ENCODE data around the gene TPSG1.
"Not testable (repeated sequence)": the region's sequence is repeated elsewhere in the genome, so short reads cannot be mapped to it uniquely, and the experiment has no call there.

Gene TPSG1

GRCh38 chr16:1193143-1193824 lies 31.8 kb downstream of the TPSG1 start:
- peaks cover 0 to 10% (median 0%) of the 10 kb centered on the region in 3 donors for H3K36me3 ChIP-seq
- intact Hi-C loops (cut with DNase I; ENCODE audit: low total_unique reads) = loop anchor here (5.0 kb wide), 1 partner anchor 41 kb away; the partner anchor contains the start of gene CACNA1H
- no peaks in the 10 kb centered on the region for H3K27me3 ChIP-seq
- H3K4me1 ChIP-seq = peaks cover 0 to 39% (median 29%) of the 10 kb centered on the region in 4 donors
- no peak overlapping the region for H3K4me3 ChIP-seq
- no peak for TF ChIP-seq CTCF (IDR thresholded peaks at IDR 0.05)
- H3K9me3 ChIP-seq = no peaks in the 10 kb centered on the region
- no peak for DNase-seq
- H3K27ac ChIP-seq = peak overlapping the region; percentile 36 to 64

- TF ChIP-seq CTCF (IDR thresholded peaks at IDR 0.05) = no peak
- no peaks in the 10 kb centered on the region for H3K9me3 ChIP-seq
- intact Hi-C loops (cut with DNase I; ENCODE audit: low total_unique reads) = loop anchor here (5.0 kb wide), 1 partner anchor 40 kb away; the partner anchor contains the start of gene CACNA1H
- H3K4me1 ChIP-seq = peaks cover 0 to 39% (median 29%) of the 10 kb centered on the region in 4 donors
- DNase-seq = no peak
- H3K27ac ChIP-seq = peak overlapping the region; percentile 36 to 64
- peaks cover 0 to 7% (median 0%) of the 10 kb centered on the region in 3 donors for H3K36me3 ChIP-seq
- no peaks in the 10 kb centered on the region for H3K27me3 ChIP-seq
- H3K4me3 ChIP-seq = no peak overlapping the region
Measured at GRCh38 chr16:1192384-1193073, 32.5 kb downstream of the TPSG1 start.

- H3K27me3 ChIP-seq, H3K27ac ChIP-seq, H3K4me3 ChIP-seq, H3K9me3 ChIP-seq, DNase-seq: not testable (repeated sequence)
- intact Hi-C loops (cut with DNase I; ENCODE audit: low total_unique reads) = loop anchor here (5.0 kb wide), 1 partner anchor 38 kb away; the partner anchor contains the start of gene CACNA1H
- Histone ChIP-seq H3K4me1 (peaks cover 0 to 39% (median 29%) of the 10 kb centered on the region in 4 donors), H3K36me3 (peaks cover 0 to 11% (median 0%) of the 10 kb centered on the region in 3 donors)
Measured at GRCh38 chr16:1190789-1191188, 34.3 kb downstream of the TPSG1 start.

GRCh38 chr16:1189455-1189854 lies 35.6 kb downstream of the TPSG1 start:
- Histone ChIP-seq H3K36me3 (peaks cover 0 to 11% (median 0%) of the 10 kb centered on the region in 3 donors), H3K27ac (no peak overlapping the region), H3K4me3 (no peak overlapping the region), H3K9me3 (no peaks in the 10 kb centered on the region), H3K27me3 (no peaks in the 10 kb centered on the region), H3K4me1 (peaks cover 0 to 39% (median 27%) of the 10 kb centered on the region in 4 donors)
- TF ChIP-seq CTCF (IDR thresholded peaks at IDR 0.05) = no peak
- intact Hi-C loops (cut with DNase I; ENCODE audit: low total_unique reads) = no loop called here
- DNase-seq = no peak

GRCh38 chr16:1188432-1189189 lies 36.5 kb downstream of the TPSG1 start:
- Histone ChIP-seq H3K27me3 (no peaks in the 10 kb centered on the region), H3K27ac (no peak overlapping the region), H3K36me3 (peaks cover 0 to 11% (median 0%) of the 10 kb centered on the region in 3 donors), H3K4me1 (peaks cover 0 to 39% (median 28%) of the 10 kb centered on the region in 4 donors), H3K4me3 (no peak overlapping the region), H3K9me3 (no peaks in the 10 kb centered on the region)
- intact Hi-C loops (cut with DNase I; ENCODE audit: low total_unique reads) = no loop called here
- TF ChIP-seq CTCF (IDR thresholded peaks at IDR 0.05) = peak in 1 of 2 experiments; percentile 8
- no peak for DNase-seq

GRCh38 chr16:1185460-1186207 lies 39.4 kb downstream of the TPSG1 start:
- Histone ChIP-seq H3K36me3 (peaks cover 0 to 11% (median 0%) of the 10 kb centered on the region in 3 donors), H3K27ac (peak overlapping the region in 1 of 2 donors; percentile 94), H3K4me1 (peaks cover 0 to 45% (median 40%) of the 10 kb centered on the region in 4 donors)
- H3K4me3 ChIP-seq; DNase-seq; intact Hi-C loops (cut with DNase I; ENCODE audit: low total_unique reads); H3K9me3 ChIP-seq; H3K27me3 ChIP-seq: not testable (repeated sequence)

All from tibial artery (tissue), 4 donors.